PC-9 (cell line): ENCODE measurements around the gene LYPLAL1. TPM values are rescaled to one million over a fixed set of nuclear protein-coding genes. Genes with fewer than 3 reads are reported as not detected.

Source experiments
- BruUV-seq: library from RNA; stranded (reverse); fragments of 400-500 nt; replicated peaks from 2 replicates; lab custom pipeline; 2021; lab: Mats Ljungman, UMichigan
- CTCF ChIA-PET: fragments of 300-600 bp; sonication (Branson Sonifier 250); formaldehyde crosslinking; loops from one replicate; lab custom pipeline; 2022; ENCODE audit warnings: antibody characterized with exemption; lab: Charles Lee
- POLR2A ChIA-PET: fragments of 300-600 bp; sonication (Branson Sonifier 250); formaldehyde crosslinking; loops from one replicate; lab custom pipeline; 2022; ENCODE audit warnings: antibody characterized with exemption; ENCODE audit not compliant: unreplicated experiment; lab: Charles Lee
- DNase-seq, 2 experiments: peaks; one replicate each; pipeline versions ENCODE4 v3.0.0 to v3.0.0-alpha.2; 2015 to 2022; ENCODE audit warnings: mixed read lengths in 1 of 2
- H2AFZ ChIP-seq: fragments of 200-600 bp; sonication (generic); 2 replicates; pipeline ENCODE4 v1.8.1; 2017; ENCODE audit warnings: antibody characterized with exemption
- H3F3A ChIP-seq: fragments of 200-600 bp; sonication (generic); 2 replicates; pipeline ENCODE4 v1.8.1; 2017; ENCODE audit warnings: antibody characterized with exemption, mild to moderate bottlenecking, low read depth; ENCODE audit not compliant: insufficient read depth
- H3K27ac ChIP-seq: fragments of 200-600 bp; sonication (generic); 2 replicates; pipeline ENCODE4 v1.6.1; 2016; ENCODE audit warnings: mixed run types
- H3K27me3 ChIP-seq: fragments of 200-600 bp; sonication (generic); 2 replicates; pipeline ENCODE4 v1.6.1; 2016; ENCODE audit warnings: low read depth, mixed run types; ENCODE audit not compliant: insufficient read depth
- H3K36me3 ChIP-seq: fragments of 200-600 bp; sonication (generic); 2 replicates; pipeline ENCODE4 v1.6.1; 2016; ENCODE audit warnings: low read depth, mixed run types
- H3K4me1 ChIP-seq: fragments of 200-600 bp; sonication (generic); replicated peaks from 2 replicates; pipeline ENCODE4 v1.6.1; 2016; ENCODE audit warnings: mixed run types; ENCODE audit not compliant: insufficient read depth
- H3K4me2 ChIP-seq: fragments of 200-600 bp; sonication (generic); 2 replicates; pipeline ENCODE4 v1.6.1; 2017; ENCODE audit warnings: mixed run types
- H3K4me3 ChIP-seq: fragments of 200-600 bp; sonication (generic); 2 replicates; pipeline ENCODE4 v1.6.1; 2016; ENCODE audit warnings: mixed run types
- H3K79me2 ChIP-seq: fragments of 200-600 bp; sonication (generic); 2 replicates; pipeline ENCODE4 v1.6.1; 2017; ENCODE audit warnings: low read depth, mixed run types
- H3K9me2 ChIP-seq: fragments of 200-600 bp; sonication (generic); 2 replicates; pipeline ENCODE4 v1.8.1; 2017; ENCODE audit warnings: mild to moderate bottlenecking; ENCODE audit not compliant: insufficient read depth
- H3K9me3 ChIP-seq: fragments of 200-600 bp; sonication (generic); 2 replicates; pipeline ENCODE4 v1.8.1; 2016; ENCODE audit warnings: low read depth; ENCODE audit not compliant: insufficient read depth
- H4K20me1 ChIP-seq: fragments of 200-600 bp; sonication (generic); 2 replicates; pipeline ENCODE4 v1.8.1; 2017; ENCODE audit not compliant: insufficient read depth
- EZH2 ChIP-seq: fragments of 200-600 bp; sonication (generic); IDR thresholded peaks from 2 replicates; pipeline ENCODE4 v1.8.0; 2017; ENCODE audit warnings: antibody characterized with exemption, low read depth
- intact Hi-C: fragments of 100-400 bp; cut with micrococcal nuclease; formaldehyde crosslinking; loops from one replicate; pipeline ENCODE4 v1.10.0; 2022; ENCODE audit not compliant: unreplicated experiment
- total RNA-seq: library from RNA; stranded (reverse); gene quantifications from 2 replicates; pipeline ENCODE4 v1.2.3, GENCODE V29; 2021
- TF ChIP-seq, protein P1 (sequence below): fragments of 200-600 bp; sonication (generic); conservative IDR thresholded peaks from 2 replicates; pipeline ENCODE4 v1.6.1; 2017; ENCODE audit warnings: mixed run types, antibody characterized with exemption, mild to moderate bottlenecking, moderate library complexity

Gene LYPLAL1
- total RNA-seq, 1 experiment from 2014 or later: 57.0 TPM

GRCh38 chr1:219132939-219133338, 40.7 kb upstream of the LYPLAL1 start:
- intact Hi-C loops: no loop called here
- CTCF ChIA-PET: no interaction called here
- no peak overlapping the region for H2AFZ ChIP-seq

DNA sequence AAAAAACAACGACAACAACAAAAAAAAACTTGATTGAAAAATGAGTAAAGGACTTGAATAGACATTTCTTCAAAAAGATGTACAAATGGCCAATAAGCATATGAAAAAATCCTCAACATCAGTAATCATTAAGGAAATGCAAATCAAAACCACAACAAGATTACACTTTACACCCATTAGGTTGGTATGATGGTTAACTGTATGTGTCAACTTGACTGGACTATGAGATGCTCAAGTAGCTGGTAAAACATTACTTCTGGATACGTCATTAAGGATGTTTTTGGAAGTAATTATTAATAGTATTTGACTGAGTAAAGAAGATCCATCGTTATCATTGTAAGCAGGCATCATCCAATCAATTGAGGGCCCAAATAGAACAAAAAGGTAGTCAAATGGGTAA, 34.9 kb upstream of the LYPLAL1 start:
- Histone ChIP-seq H3F3A (no peaks in the 10 kb centered on the region), H3K9me3 (peaks cover 3% of the 10 kb centered on the region; the same call in 1 of the 2 replicates), H3K4me1 (no peaks in the 10 kb centered on the region), H3K4me3 (no peak overlapping the region), H3K9me2 (no peaks in the 10 kb centered on the region), H2AFZ (no peak overlapping the region), H3K27me3 (no peaks in the 10 kb centered on the region), H3K79me2 (no peaks in the 10 kb centered on the region), H4K20me1 (no peaks in the 10 kb centered on the region), H3K36me3 (no peaks in the 10 kb centered on the region; the same call in 1 of the 2 replicates), H3K4me2 (no peak overlapping the region), H3K27ac (no peak overlapping the region)
- no peak for DNase-seq
- intact Hi-C loops: no loop called here
- no TSS peak for BruUV-seq
- ChIA-PET POLR2A (interaction anchor here (0.6 kb wide), 1 partner anchor 119 kb away, joined by 3 read pairs; no protein-coding TSS in a partner anchor), CTCF (no interaction called here)
- no peak for TF ChIP-seq EZH2
- TF ChIP-seq, protein P1, sequence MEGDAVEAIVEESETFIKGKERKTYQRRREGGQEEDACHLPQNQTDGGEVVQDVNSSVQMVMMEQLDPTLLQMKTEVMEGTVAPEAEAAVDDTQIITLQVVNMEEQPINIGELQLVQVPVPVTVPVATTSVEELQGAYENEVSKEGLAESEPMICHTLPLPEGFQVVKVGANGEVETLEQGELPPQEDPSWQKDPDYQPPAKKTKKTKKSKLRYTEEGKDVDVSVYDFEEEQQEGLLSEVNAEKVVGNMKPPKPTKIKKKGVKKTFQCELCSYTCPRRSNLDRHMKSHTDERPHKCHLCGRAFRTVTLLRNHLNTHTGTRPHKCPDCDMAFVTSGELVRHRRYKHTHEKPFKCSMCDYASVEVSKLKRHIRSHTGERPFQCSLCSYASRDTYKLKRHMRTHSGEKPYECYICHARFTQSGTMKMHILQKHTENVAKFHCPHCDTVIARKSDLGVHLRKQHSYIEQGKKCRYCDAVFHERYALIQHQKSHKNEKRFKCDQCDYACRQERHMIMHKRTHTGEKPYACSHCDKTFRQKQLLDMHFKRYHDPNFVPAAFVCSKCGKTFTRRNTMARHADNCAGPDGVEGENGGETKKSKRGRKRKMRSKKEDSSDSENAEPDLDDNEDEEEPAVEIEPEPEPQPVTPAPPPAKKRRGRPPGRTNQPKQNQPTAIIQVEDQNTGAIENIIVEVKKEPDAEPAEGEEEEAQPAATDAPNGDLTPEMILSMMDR: no peak

More at GRCh38 chr1:219132939-219133338, 40.7 kb upstream of the LYPLAL1 start:
- no peak for DNase-seq
- H3K79me2 ChIP-seq: no peaks in the 10 kb centered on the region
- no peaks in the 10 kb centered on the region for H3K4me1 ChIP-seq
- no peak overlapping the region for H3K4me3 ChIP-seq
- no peaks in the 10 kb centered on the region for H3K27me3 ChIP-seq
- no peaks in the 10 kb centered on the region for H3F3A ChIP-seq
- H3K4me2 ChIP-seq: no peak overlapping the region
- H3K9me2 ChIP-seq: no peaks in the 10 kb centered on the region
- TF ChIP-seq, protein P1: no peak
- no peak for TF ChIP-seq EZH2
- POLR2A ChIA-PET: no interaction called here
- H3K9me3 ChIP-seq: peaks cover 3% of the 10 kb centered on the region; the same call in 1 of the 2 replicates
- no peaks in the 10 kb centered on the region; the same call in 1 of the 2 replicates for H3K36me3 ChIP-seq
- no peaks in the 10 kb centered on the region for H4K20me1 ChIP-seq
- H3K27ac ChIP-seq: no peak overlapping the region
- no TSS peak for BruUV-seq

DNA sequence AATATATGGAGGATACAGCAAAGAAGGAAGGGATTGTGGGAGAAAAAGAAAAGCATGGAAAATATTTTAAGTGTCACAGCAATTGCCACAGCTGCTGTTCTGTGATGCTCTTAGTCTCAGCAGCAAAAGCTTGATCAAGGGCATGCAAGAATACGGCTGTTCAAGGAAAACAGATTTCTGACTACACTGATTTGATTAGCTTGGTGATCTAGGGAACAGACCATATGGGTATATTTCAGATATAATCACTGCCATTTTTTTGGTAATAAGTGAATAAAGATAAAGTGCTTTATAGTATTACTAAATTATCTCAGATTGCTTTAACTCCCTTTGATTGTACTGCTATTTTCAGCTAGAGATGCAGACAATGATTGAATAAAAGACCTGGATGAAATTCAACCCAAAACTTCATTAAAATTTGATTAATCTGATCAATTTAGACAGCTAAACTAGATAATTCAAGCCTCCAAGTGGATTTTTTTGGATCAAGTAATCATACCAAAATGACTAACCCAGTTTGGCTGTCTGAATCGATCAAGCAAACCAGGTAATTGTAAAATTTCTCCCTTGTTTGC, 33.3 kb upstream of the LYPLAL1 start:
- no peak for DNase-seq
- Histone ChIP-seq H3K4me3 (no peak overlapping the region), H3K27ac (no peak overlapping the region), H3K4me2 (no peak overlapping the region), H3F3A (no peaks in the 10 kb centered on the region), H3K36me3 (no peaks in the 10 kb centered on the region; the same call in 1 of the 2 replicates), H3K4me1 (no peaks in the 10 kb centered on the region), H2AFZ (no peak overlapping the region), H3K9me3 (peaks cover 3% of the 10 kb centered on the region; the same call in 1 of the 2 replicates), H4K20me1 (no peaks in the 10 kb centered on the region), H3K9me2 (no peaks in the 10 kb centered on the region), H3K27me3 (no peaks in the 10 kb centered on the region), H3K79me2 (no peaks in the 10 kb centered on the region)
- POLR2A ChIA-PET: no interaction called here
- no peak for TF ChIP-seq EZH2
- TF ChIP-seq, protein P1: no peak
- intact Hi-C loops: no loop called here
- BruUV-seq: no TSS peak
- CTCF ChIA-PET: no interaction called here
